ENCODE data around the gene INTS14.
"Not testable (repeated sequence)": the region's sequence is repeated elsewhere in the genome, so short reads cannot be mapped to it uniquely, and the experiment has no call there.

Gene INTS14

GRCh38 chr15:65569728-65570127 lies 41.2 kb downstream of the INTS14 start:
- Histone ChIP-seq H3K36me3 (ENCODE audit: control insufficient read depth, insufficient read depth, low read length) (no peaks in the 10 kb centered on the region), H3K4me1 (ENCODE audit: control insufficient read depth, insufficient read depth, low read length) (no peaks in the 10 kb centered on the region), H3K9me3 (ENCODE audit: control insufficient read depth, low read length) (no peaks in the 10 kb centered on the region), H3K9ac (ENCODE audit: low read length) (no peak overlapping the region), H3K4me3 (ENCODE audit: low read length) (no peak overlapping the region), H3K27me3 (ENCODE audit: control insufficient read depth, insufficient read depth, low read length) (no peaks in the 10 kb centered on the region)

- Histone ChIP-seq H3K9me3 (ENCODE audit: control insufficient read depth, low read length) (no peaks in the 10 kb centered on the region), H3K4me3 (ENCODE audit: low read length) (no peak overlapping the region), H3K9ac (ENCODE audit: low read length) (no peak overlapping the region), H3K27me3 (ENCODE audit: control insufficient read depth, insufficient read depth, low read length) (no peaks in the 10 kb centered on the region), H3K36me3 (ENCODE audit: control insufficient read depth, insufficient read depth, low read length) (peaks cover 15% of the 10 kb centered on the region), H3K4me1 (ENCODE audit: control insufficient read depth, insufficient read depth, low read length) (no peaks in the 10 kb centered on the region)
Observed at GRCh38 chr15:65561934-65562333, 49.0 kb downstream of the INTS14 start.

- H3K9me3 ChIP-seq (ENCODE audit: control insufficient read depth, low read length) = no peaks in the 10 kb centered on the region
- H3K36me3 ChIP-seq (ENCODE audit: control insufficient read depth, insufficient read depth, low read length) = peaks cover 18% of the 10 kb centered on the region
- no peaks in the 10 kb centered on the region for H3K4me1 ChIP-seq (ENCODE audit: control insufficient read depth, insufficient read depth, low read length)
- H3K4me3 ChIP-seq (ENCODE audit: low read length) = no peak overlapping the region
- H3K9ac ChIP-seq (ENCODE audit: low read length) = no peak overlapping the region
- no peaks in the 10 kb centered on the region for H3K27me3 ChIP-seq (ENCODE audit: control insufficient read depth, insufficient read depth, low read length)
Observed at GRCh38 chr15:65559941-65560340, 51.0 kb downstream of the INTS14 start.

GRCh38 chr15:65558997-65559760 lies 51.8 kb downstream of the INTS14 start:
- H3K36me3 ChIP-seq (ENCODE audit: control insufficient read depth, insufficient read depth, low read length) = peaks cover 18% of the 10 kb centered on the region
- H3K27me3 ChIP-seq (ENCODE audit: control insufficient read depth, insufficient read depth, low read length) = no peaks in the 10 kb centered on the region
- no peaks in the 10 kb centered on the region for H3K4me1 ChIP-seq (ENCODE audit: control insufficient read depth, insufficient read depth, low read length)
- no peak overlapping the region for H3K4me3 ChIP-seq (ENCODE audit: low read length)
- H3K9ac ChIP-seq (ENCODE audit: low read length) = no peak overlapping the region
- H3K9me3 ChIP-seq (ENCODE audit: control insufficient read depth, low read length) = no peaks in the 10 kb centered on the region

GRCh38 chr15:65558336-65558735 lies 52.6 kb downstream of the INTS14 start:
- no peaks in the 10 kb centered on the region for H3K27me3 ChIP-seq (ENCODE audit: control insufficient read depth, insufficient read depth, low read length)
- no peaks in the 10 kb centered on the region for H3K4me1 ChIP-seq (ENCODE audit: control insufficient read depth, insufficient read depth, low read length)
- H3K9me3 ChIP-seq (ENCODE audit: control insufficient read depth, low read length) = no peaks in the 10 kb centered on the region
- H3K9ac ChIP-seq (ENCODE audit: low read length) = no peak overlapping the region
- H3K36me3 ChIP-seq (ENCODE audit: control insufficient read depth, insufficient read depth, low read length) = peaks cover 18% of the 10 kb centered on the region
- no peak overlapping the region for H3K4me3 ChIP-seq (ENCODE audit: low read length)

GRCh38 chr15:65556622-65557021 lies 54.3 kb downstream of the INTS14 start:
- H3K9me3 ChIP-seq (ENCODE audit: control insufficient read depth, low read length) = no peaks in the 10 kb centered on the region
- peaks cover 13% of the 10 kb centered on the region for H3K36me3 ChIP-seq (ENCODE audit: control insufficient read depth, insufficient read depth, low read length)
- H3K4me1 ChIP-seq (ENCODE audit: control insufficient read depth, insufficient read depth, low read length) = no peaks in the 10 kb centered on the region
- no peak overlapping the region for H3K9ac ChIP-seq (ENCODE audit: low read length)
- no peaks in the 10 kb centered on the region for H3K27me3 ChIP-seq (ENCODE audit: control insufficient read depth, insufficient read depth, low read length)
- H3K4me3 ChIP-seq (ENCODE audit: low read length) = no peak overlapping the region

GRCh38 chr15:65553691-65554090 lies 57.2 kb downstream of the INTS14 start:
- H3K9me3 ChIP-seq (ENCODE audit: control insufficient read depth, low read length) = no peaks in the 10 kb centered on the region
- H3K36me3 ChIP-seq (ENCODE audit: control insufficient read depth, insufficient read depth, low read length) = peaks cover 4% of the 10 kb centered on the region
- H3K27me3 ChIP-seq (ENCODE audit: control insufficient read depth, insufficient read depth, low read length) = no peaks in the 10 kb centered on the region
- H3K9ac ChIP-seq (ENCODE audit: low read length) = no peak overlapping the region
- peaks cover 4% of the 10 kb centered on the region for H3K4me1 ChIP-seq (ENCODE audit: control insufficient read depth, insufficient read depth, low read length)
- no peak overlapping the region for H3K4me3 ChIP-seq (ENCODE audit: low read length)

GRCh38 chr15:65552851-65553250 lies 58.1 kb downstream of the INTS14 start:
- not testable (repeated sequence) for H3K4me3 ChIP-seq (ENCODE audit: low read length); H3K27me3 ChIP-seq (ENCODE audit: control insufficient read depth, insufficient read depth, low read length); H3K36me3 ChIP-seq (ENCODE audit: control insufficient read depth, insufficient read depth, low read length); H3K9me3 ChIP-seq (ENCODE audit: control insufficient read depth, low read length); H3K9ac ChIP-seq (ENCODE audit: low read length); H3K4me1 ChIP-seq (ENCODE audit: control insufficient read depth, insufficient read depth, low read length)

GRCh38 chr15:65551183-65551582 lies 59.7 kb downstream of the INTS14 start:
- Histone ChIP-seq H3K27me3 (ENCODE audit: control insufficient read depth, insufficient read depth, low read length) (no peaks in the 10 kb centered on the region), H3K4me3 (ENCODE audit: low read length) (no peak overlapping the region), H3K36me3 (ENCODE audit: control insufficient read depth, insufficient read depth, low read length) (peaks cover under 1% of the 10 kb centered on the region), H3K4me1 (ENCODE audit: control insufficient read depth, insufficient read depth, low read length) (peaks cover 8% of the 10 kb centered on the region), H3K9me3 (ENCODE audit: control insufficient read depth, low read length) (no peaks in the 10 kb centered on the region), H3K9ac (ENCODE audit: low read length) (no peak overlapping the region)

- Histone ChIP-seq H3K27me3 (ENCODE audit: control insufficient read depth, insufficient read depth, low read length) (no peaks in the 10 kb centered on the region), H3K9me3 (ENCODE audit: control insufficient read depth, low read length) (no peaks in the 10 kb centered on the region), H3K36me3 (ENCODE audit: control insufficient read depth, insufficient read depth, low read length) (no peaks in the 10 kb centered on the region), H3K4me1 (ENCODE audit: control insufficient read depth, insufficient read depth, low read length) (peaks cover 8% of the 10 kb centered on the region), H3K9ac (ENCODE audit: low read length) (no peak overlapping the region), H3K4me3 (ENCODE audit: low read length) (no peak overlapping the region)
Observed at GRCh38 chr15:65550681-65551098, 60.2 kb downstream of the INTS14 start.

GRCh38 chr15:65549288-65549687 lies 61.6 kb downstream of the INTS14 start:
- not testable (repeated sequence) for H3K9me3 ChIP-seq (ENCODE audit: control insufficient read depth, low read length); H3K36me3 ChIP-seq (ENCODE audit: control insufficient read depth, insufficient read depth, low read length); H3K9ac ChIP-seq (ENCODE audit: low read length); H3K27me3 ChIP-seq (ENCODE audit: control insufficient read depth, insufficient read depth, low read length); H3K4me1 ChIP-seq (ENCODE audit: control insufficient read depth, insufficient read depth, low read length); H3K4me3 ChIP-seq (ENCODE audit: low read length)

- H3K9ac ChIP-seq (ENCODE audit: low read length) = no peak overlapping the region
- no peaks in the 10 kb centered on the region for H3K9me3 ChIP-seq (ENCODE audit: control insufficient read depth, low read length)
- H3K27me3 ChIP-seq (ENCODE audit: control insufficient read depth, insufficient read depth, low read length) = no peaks in the 10 kb centered on the region
- H3K4me1 ChIP-seq (ENCODE audit: control insufficient read depth, insufficient read depth, low read length) = peaks cover 8% of the 10 kb centered on the region
- no peak overlapping the region for H3K4me3 ChIP-seq (ENCODE audit: low read length)
- H3K36me3 ChIP-seq (ENCODE audit: control insufficient read depth, insufficient read depth, low read length) = no peaks in the 10 kb centered on the region
Observed at GRCh38 chr15:65547841-65548240, 63.1 kb downstream of the INTS14 start.

All from mucosa of stomach (tissue), 1 donor.